B cell (primary cell): Measurements from ENCODE around the gene TMEM232. TPM values are rescaled to one million over a fixed set of nuclear protein-coding genes. Genes with fewer than 3 reads are reported as not detected.
"Not testable (repeated sequence)": the region's sequence is repeated elsewhere in the genome, so short reads cannot be mapped to it uniquely, and the experiment has no call there.

Experiments used
- ATAC-seq: fragments of 200-7000 bp; cut with Tn5 transposase; one replicate; pipeline ENCODE4 v1.10.0; 2021; ENCODE audit warnings: low read depth, mild to moderate bottlenecking, moderate number of reproducible peaks, moderate library complexity
- CTCF ChIA-PET: fragments of 350-600 bp; sonication (Branson Sonifier 250); formaldehyde crosslinking; loops from one replicate; lab custom pipeline; 2021; ENCODE audit warnings: antibody characterized with exemption, inconsistent platforms; lab: Charles Lee
- POLR2A ChIA-PET: fragments of 350-600 bp; sonication (Branson Sonifier 250); formaldehyde crosslinking; loops from one replicate; lab custom pipeline; 2021; ENCODE audit warnings: antibody characterized with exemption; lab: Charles Lee
- DNase-seq: peaks from one replicate; pipeline ENCODE4 v3.0.0; 2013
- H2AFZ ChIP-seq: 2 replicates; pipeline ENCODE4 v1.6.1; 2012; ENCODE audit warnings: mild to moderate bottlenecking, low read depth, low read length; ENCODE audit not compliant: insufficient read depth, poor library complexity, severe bottlenecking
- H3K27ac ChIP-seq, 2 donors: 1 replicate in 1 of 2; 2 replicates in 1 of 2; pipeline ENCODE4 v1.5.1; 2012 to 2013; ENCODE audit warnings: low read length in 2 of 2, mild to moderate bottlenecking in 2 of 2, moderate library complexity in 1 of 2
- H3K27me3 ChIP-seq, 4 experiments: fragments of 200-600 bp in 1 of 4; sonication (generic) in 1 of 4; replicated peaks in 1 of 4; 1 replicate in 2 of 4; 2 replicates in 2 of 4; pipeline versions ENCODE4 v1.6.1 to v1.7.0; 2013 to 2016; ENCODE audit warnings: low read length in 3 of 4, mild to moderate bottlenecking in 2 of 4, mixed read lengths in 1 of 4, moderate library complexity in 1 of 4; ENCODE audit not compliant: insufficient read depth in 4 of 4, control insufficient read depth in 3 of 4; ENCODE audit errors: control extremely low read depth in 1 of 4
- H3K36me3 ChIP-seq, 2 experiments: replicated peaks in 1 of 2; 1 replicate in 1 of 2; 2 replicates in 1 of 2; pipeline versions ENCODE4 v1.6.1 to v1.7.1; 2013; ENCODE audit warnings: low read length in 1 of 2; ENCODE audit not compliant: insufficient read depth in 2 of 2, control insufficient read depth in 1 of 2; ENCODE audit errors: control extremely low read depth in 1 of 2, extremely low read depth in 1 of 2
- H3K4me1 ChIP-seq, 2 donors: fragments of 200-600 bp in 1 of 2; sonication (generic) in 1 of 2; 1 replicate in 1 of 2; 2 replicates in 1 of 2; pipeline versions ENCODE4 v1.5.1 to v1.6.1; 2013 to 2017; ENCODE audit warnings: low read length in 2 of 2; ENCODE audit not compliant: control insufficient read depth in 2 of 2, insufficient read depth in 2 of 2
- H3K4me2 ChIP-seq: replicated peaks from 2 replicates; pipeline ENCODE3; 2012; ENCODE audit warnings: mild to moderate bottlenecking, low read depth, low read length; ENCODE audit not compliant: poor library complexity, severe bottlenecking
- H3K4me3 ChIP-seq, 5 experiments: fragments of 200-600 bp in 1 of 5; sonication (generic) in 1 of 5; 1 replicate in 3 of 5; 2 replicates in 2 of 5; pipeline versions ENCODE4 v1.5.1 to v1.7.0; 2011 to 2016; ENCODE audit warnings: low read length in 4 of 5, mild to moderate bottlenecking in 4 of 5, low read depth in 2 of 5, control low read depth in 1 of 5, moderate library complexity in 1 of 5; ENCODE audit not compliant: insufficient read depth in 1 of 5; ENCODE audit errors: control extremely low read depth in 1 of 5, extremely low read depth in 1 of 5
- H3K79me2 ChIP-seq: fragments of 200-600 bp; sonication (generic); one replicate; pipeline ENCODE4 v1.6.0; 2016; ENCODE audit warnings: low read length; ENCODE audit not compliant: control insufficient read depth, insufficient read depth
- H3K9ac ChIP-seq: fragments of 200-600 bp; sonication (generic); 2 replicates; pipeline ENCODE4 v1.6.1; 2017; ENCODE audit warnings: mild to moderate bottlenecking, low read length, moderate library complexity
- H3K9me3 ChIP-seq, 3 donors: one replicate each; pipeline versions ENCODE4 v1.6.1 to v1.7.1; 2013; ENCODE audit warnings: low read length in 2 of 3; ENCODE audit not compliant: control insufficient read depth in 2 of 3, insufficient read depth in 1 of 3; ENCODE audit errors: control extremely low read depth in 1 of 3
- H4K20me1 ChIP-seq: 2 replicates; pipeline ENCODE4 v1.6.0; 2012; ENCODE audit warnings: mild to moderate bottlenecking, low read length; ENCODE audit not compliant: insufficient read depth, control insufficient read depth, poor library complexity, severe bottlenecking
- H3K27ac Mint-ChIP-seq: one replicate; pipeline ENCODE4 v1.8.0; 2021; ENCODE audit warnings: mixed read lengths
- H3K27me3 Mint-ChIP-seq: one replicate; pipeline ENCODE4 v1.8.0; 2021; ENCODE audit warnings: mixed read lengths
- H3K4me1 Mint-ChIP-seq: one replicate; pipeline ENCODE4 v1.8.0; 2021; ENCODE audit warnings: mixed read lengths
- H3K4me3 Mint-ChIP-seq: one replicate; pipeline ENCODE4 v1.8.0; 2021; ENCODE audit warnings: mixed read lengths
- H3K9me3 Mint-ChIP-seq: one replicate; pipeline ENCODE4 v1.8.0; 2022; ENCODE audit warnings: mixed read lengths; ENCODE audit not compliant: insufficient read depth
- EZH2 ChIP-seq: IDR thresholded peaks from 2 replicates; pipeline ENCODE4 v1.6.1; 2012; ENCODE audit warnings: borderline replicate concordance, low read depth, mild to moderate bottlenecking, moderate library complexity, low read length; ENCODE audit not compliant: insufficient read depth, poor library complexity, severe bottlenecking
- WGBS: methylation state at CpG from one replicate; pipeline ENCODE4 v1.1.5; 2013; ENCODE audit warnings: missing lambda C conversion rate; ENCODE audit not compliant: insufficient coverage; 5-methylcytosine and 5-hydroxymethylcytosine counted together
- intact Hi-C: fragments of 100-400 bp; cut with micrococcal nuclease; formaldehyde crosslinking; loops from one replicate; pipeline ENCODE4 v1.10.0; 2022
- polyA plus RNA-seq: library from polyadenylated mRNA; depleted of rRNA; stranded (reverse); fragments of >200 nt; gene quantifications from 2 replicates; pipeline ENCODE4 v1.2.3, GENCODE V29; 2012
- total RNA-seq, 2 donors: library from RNA; stranded (reverse); fragments of 120-200 nt in 1 of 2; gene quantifications; 1 replicate in 1 of 2; 2 replicates in 1 of 2; pipeline versions ENCODE4 v1.2.3 to v1.2.4, GENCODE V29; 2013 to 2022
- TF ChIP-seq, protein P1 (sequence below): fragments of 200-600 bp; IDR thresholded peaks from one replicate; pipeline ENCODE4 v1.8.0; 2022; ENCODE audit warnings: antibody characterized with exemption, mild to moderate bottlenecking

Gene TMEM232
- total and polyA plus RNA-seq, 2 donors (not counting 1 experiment from before 2014, with no cell fraction given), result 0.49 to 2.9 TPM

- H3K4me3 Mint-ChIP-seq, H3K27me3 ChIP-seq, H3K4me3 ChIP-seq, DNase-seq, CTCF ChIA-PET, H3K36me3 ChIP-seq, H3K79me2 ChIP-seq, H3K9me3 ChIP-seq, H2AFZ ChIP-seq, H4K20me1 ChIP-seq, H3K27ac Mint-ChIP-seq, intact Hi-C loops, H3K27ac ChIP-seq, H3K9me3 Mint-ChIP-seq, ATAC-seq, H3K4me1 Mint-ChIP-seq, POLR2A ChIA-PET, H3K4me1 ChIP-seq, H3K4me2 ChIP-seq, H3K27me3 Mint-ChIP-seq, H3K9ac ChIP-seq: not testable (repeated sequence)
- WGBS, result no CpG with 5 or more reads among the region's 1 CpG
Observed at GRCh38 chr5:110690587-110690986, 35.9 kb downstream of the TMEM232 start.

GRCh38 chr5:110687485-110687884 is 39.0 kb downstream of the TMEM232 start:
- ATAC-seq (no peak), DNase-seq (no peak)
- no peaks in the 10 kb centered on the region for H3K4me1 Mint-ChIP-seq
- Histone ChIP-seq H2AFZ (no peak overlapping the region), H3K36me3 (no peaks in the 10 kb centered on the region), H3K4me3 (no peak overlapping the region), H3K9ac (no peak overlapping the region), H3K79me2 (no peaks in the 10 kb centered on the region), H3K9me3 (peaks cover 0 to 2% (median under 1%) of the 10 kb centered on the region in 3 donors), H3K27me3 (no peaks in the 10 kb centered on the region), H4K20me1 (no peaks in the 10 kb centered on the region), H3K27ac (no peak overlapping the region), H3K4me2 (no peak overlapping the region), H3K4me1 (no peaks in the 10 kb centered on the region)
- POLR2A ChIA-PET, result no interaction called here
- no CpG with 5 or more reads among the region's 1 CpG for WGBS
- H3K27ac Mint-ChIP-seq, result no peak overlapping the region
- intact Hi-C loops, result no loop called here
- H3K27me3 Mint-ChIP-seq, result no peaks in the 10 kb centered on the region
- TF ChIP-seq, protein P1, sequence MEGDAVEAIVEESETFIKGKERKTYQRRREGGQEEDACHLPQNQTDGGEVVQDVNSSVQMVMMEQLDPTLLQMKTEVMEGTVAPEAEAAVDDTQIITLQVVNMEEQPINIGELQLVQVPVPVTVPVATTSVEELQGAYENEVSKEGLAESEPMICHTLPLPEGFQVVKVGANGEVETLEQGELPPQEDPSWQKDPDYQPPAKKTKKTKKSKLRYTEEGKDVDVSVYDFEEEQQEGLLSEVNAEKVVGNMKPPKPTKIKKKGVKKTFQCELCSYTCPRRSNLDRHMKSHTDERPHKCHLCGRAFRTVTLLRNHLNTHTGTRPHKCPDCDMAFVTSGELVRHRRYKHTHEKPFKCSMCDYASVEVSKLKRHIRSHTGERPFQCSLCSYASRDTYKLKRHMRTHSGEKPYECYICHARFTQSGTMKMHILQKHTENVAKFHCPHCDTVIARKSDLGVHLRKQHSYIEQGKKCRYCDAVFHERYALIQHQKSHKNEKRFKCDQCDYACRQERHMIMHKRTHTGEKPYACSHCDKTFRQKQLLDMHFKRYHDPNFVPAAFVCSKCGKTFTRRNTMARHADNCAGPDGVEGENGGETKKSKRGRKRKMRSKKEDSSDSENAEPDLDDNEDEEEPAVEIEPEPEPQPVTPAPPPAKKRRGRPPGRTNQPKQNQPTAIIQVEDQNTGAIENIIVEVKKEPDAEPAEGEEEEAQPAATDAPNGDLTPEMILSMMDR, result no peak
- no peak for TF ChIP-seq EZH2
- no peaks in the 10 kb centered on the region for H3K9me3 Mint-ChIP-seq
- CTCF ChIA-PET, result no interaction called here
- no peak overlapping the region for H3K4me3 Mint-ChIP-seq
